HG02981 (cell line): Measurements from ENCODE around the gene ETS1.
"Not testable (repeated sequence)": the region's sequence is repeated elsewhere in the genome, so short reads cannot be mapped to it uniquely, and the experiment has no call there.

Experiments used
- ATAC-seq: cut with Tn5 transposase; IDR thresholded peaks from one replicate; pipeline ENCODE4 v1.9.1; 2021; ENCODE audit warnings: mild to moderate bottlenecking, moderate library complexity; ENCODE audit not compliant: unreplicated experiment

The ETS1 gene

GRCh38 chr11:128448981-128449713 is 138.2 kb downstream of the ETS1 start:
- no peak for ATAC-seq

GRCh38 chr11:128448200-128448886 is 139.0 kb downstream of the ETS1 start:
- ATAC-seq, result no peak

GRCh38 chr11:128447233-128447632 is 140.1 kb downstream of the ETS1 start:
- no peak for ATAC-seq

- ATAC-seq, result not testable (repeated sequence)
These were observed 141.4 kb downstream of the ETS1 start for GRCh38 chr11:128445921-128446320.

GRCh38 chr11:128437136-128437535 is 150.2 kb downstream of the ETS1 start:
- no peak for ATAC-seq

- ATAC-seq, result no peak
These were observed 152.5 kb downstream of the ETS1 start for GRCh38 chr11:128434818-128435217.

GRCh38 chr11:128434411-128434810 is 152.9 kb downstream of the ETS1 start:
- ATAC-seq, result no peak

- ATAC-seq, result no peak
These were observed 154.4 kb downstream of the ETS1 start for GRCh38 chr11:128432926-128433325.

- no peak for ATAC-seq
These were observed 155.4 kb downstream of the ETS1 start for GRCh38 chr11:128431931-128432330.

- ATAC-seq, result no peak
These were observed 158.4 kb downstream of the ETS1 start for GRCh38 chr11:128428935-128429334.

GRCh38 chr11:128424851-128425285 is 162.5 kb downstream of the ETS1 start:
- ATAC-seq, result no peak

- ATAC-seq, result no peak
These were observed 163.1 kb downstream of the ETS1 start for GRCh38 chr11:128424271-128424711.

- ATAC-seq, result peak; percentile 66
These were observed 164.6 kb downstream of the ETS1 start for GRCh38 chr11:128422576-128423370.

GRCh38 chr11:128421577-128422330 is 165.6 kb downstream of the ETS1 start:
- ATAC-seq, result no peak

GRCh38 chr11:128420951-128421350 is 166.4 kb downstream of the ETS1 start:
- ATAC-seq, result no peak

GRCh38 chr11:128420265-128420664 is 167.1 kb downstream of the ETS1 start:
- ATAC-seq, result no peak

- ATAC-seq, result no peak
These were observed 168.2 kb downstream of the ETS1 start for GRCh38 chr11:128419012-128419767.

GRCh38 chr11:128417607-128418324 is 169.6 kb downstream of the ETS1 start:
- no peak for ATAC-seq

- ATAC-seq, result no peak
These were observed 170.4 kb downstream of the ETS1 start for GRCh38 chr11:128416976-128417375.
